Left forelimb (tissue), 1 donor: Measurements from ENCODE around the gene VRK2.
"Not testable (repeated sequence)": the region's sequence is repeated elsewhere in the genome, so short reads cannot be mapped to it uniquely, and the experiment has no call there.

Experiments
- DNase-seq: peaks from one replicate; pipeline ENCODE4 v3.0.0-alpha.2; 2018; ENCODE audit warnings: low spot score

The VRK2 gene

DNA sequence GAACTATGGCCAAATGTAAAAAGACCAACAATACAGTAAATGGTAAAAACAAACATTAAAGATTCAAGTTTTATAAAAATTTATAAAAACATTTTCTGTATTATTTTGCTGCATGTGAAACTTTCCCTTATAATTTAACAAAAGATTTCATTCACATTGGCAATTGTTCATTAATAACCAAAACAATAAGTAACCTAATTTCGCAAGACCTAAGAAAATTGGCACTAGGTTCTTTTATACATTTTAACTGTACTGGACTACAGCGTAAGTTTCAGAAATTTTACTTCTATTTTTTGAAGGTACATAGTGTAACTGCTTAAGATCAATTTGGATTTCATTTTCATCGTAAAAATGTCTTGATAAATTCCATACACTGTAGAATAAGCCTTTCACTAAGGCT lies 117.3 kb downstream of the VRK2 start:
- no peak for DNase-seq

DNA sequence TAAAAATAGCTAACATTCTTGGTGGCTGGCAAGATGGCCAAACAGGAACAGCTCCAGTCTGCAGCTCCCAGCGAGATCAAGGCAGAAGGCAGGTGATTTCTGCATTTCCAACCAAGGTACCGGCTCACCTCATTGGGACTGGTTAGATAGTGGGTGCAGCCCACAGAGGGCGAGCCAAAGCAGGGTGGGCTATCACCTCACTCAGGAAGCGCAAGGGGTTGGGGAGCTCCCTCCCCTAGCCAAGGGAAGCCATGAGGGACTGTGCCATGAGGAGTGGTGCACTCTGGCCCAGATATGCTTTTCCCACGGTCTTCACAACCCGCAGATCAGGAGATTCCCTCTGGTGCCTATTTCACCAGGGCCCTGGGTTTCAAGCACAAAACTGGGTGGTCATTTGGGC lies 121.5 kb downstream of the VRK2 start:
- DNase-seq: not testable (repeated sequence)

DNA sequence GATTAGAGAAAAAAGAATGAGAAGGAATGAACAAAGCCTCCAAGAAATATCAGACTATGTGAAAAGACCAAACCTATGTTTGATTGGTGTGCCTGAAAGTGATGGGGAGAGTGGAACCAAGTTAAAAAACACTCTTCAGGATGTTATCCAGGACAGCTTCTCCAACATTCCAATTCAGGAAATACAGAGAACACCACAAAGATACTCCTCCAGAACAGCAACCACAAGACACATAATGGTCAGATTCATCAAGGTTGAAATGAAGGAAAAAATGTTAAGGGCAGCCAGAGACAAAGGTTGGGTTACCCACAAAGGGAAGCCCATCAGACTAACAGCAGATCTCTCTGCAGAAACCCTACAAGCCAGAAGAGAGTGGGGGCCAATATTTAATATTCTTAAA lies 123.2 kb downstream of the VRK2 start:
- DNase-seq: not testable (repeated sequence)

DNA sequence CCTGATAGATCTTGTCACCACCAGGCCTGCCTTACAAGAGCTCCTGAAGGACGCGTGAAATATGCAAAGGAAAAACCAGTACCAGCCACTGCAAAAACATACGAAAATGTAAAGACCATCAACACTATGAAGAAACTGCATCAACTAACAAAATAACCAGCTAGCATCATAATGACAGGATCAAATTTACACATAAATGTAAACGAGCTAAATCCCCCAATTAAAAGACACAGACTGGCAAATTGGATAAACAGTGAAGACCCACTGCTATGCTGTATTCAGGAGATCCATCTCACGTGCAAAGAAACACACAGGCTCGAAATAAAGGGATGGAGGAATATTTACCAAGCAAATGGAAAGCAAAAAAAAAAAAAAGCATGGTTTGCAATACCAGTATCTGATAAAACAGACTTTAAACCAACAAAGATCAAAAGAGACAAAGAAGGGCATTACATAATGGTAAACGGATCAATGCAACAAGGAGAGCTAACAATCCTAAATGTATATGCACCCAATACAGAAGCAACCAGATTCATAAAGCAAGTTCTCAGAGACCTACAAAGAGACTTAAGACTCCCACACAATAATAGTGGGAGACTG lies 123.8 kb downstream of the VRK2 start:
- not testable (repeated sequence) for DNase-seq

DNA sequence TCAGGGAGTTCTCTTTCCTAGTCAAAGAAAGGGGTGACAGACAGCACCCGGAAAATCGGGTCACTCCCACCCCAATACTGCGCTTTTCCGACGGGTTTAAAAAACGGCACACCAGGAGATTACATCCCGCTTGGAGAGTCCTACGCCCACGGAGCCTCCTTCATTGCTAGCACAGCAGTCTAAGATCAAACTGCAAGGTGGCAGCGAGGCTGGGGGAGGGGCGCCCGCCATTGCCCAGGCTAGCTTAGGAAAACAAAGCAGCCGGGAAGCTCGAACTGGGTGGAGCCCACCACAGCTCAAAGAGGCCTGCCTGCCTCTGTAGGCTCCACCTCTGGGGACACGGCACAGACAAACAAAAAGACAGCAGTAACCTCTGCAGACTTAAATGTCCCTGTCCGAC lies 125.2 kb downstream of the VRK2 start:
- DNase-seq: not testable (repeated sequence)

DNA sequence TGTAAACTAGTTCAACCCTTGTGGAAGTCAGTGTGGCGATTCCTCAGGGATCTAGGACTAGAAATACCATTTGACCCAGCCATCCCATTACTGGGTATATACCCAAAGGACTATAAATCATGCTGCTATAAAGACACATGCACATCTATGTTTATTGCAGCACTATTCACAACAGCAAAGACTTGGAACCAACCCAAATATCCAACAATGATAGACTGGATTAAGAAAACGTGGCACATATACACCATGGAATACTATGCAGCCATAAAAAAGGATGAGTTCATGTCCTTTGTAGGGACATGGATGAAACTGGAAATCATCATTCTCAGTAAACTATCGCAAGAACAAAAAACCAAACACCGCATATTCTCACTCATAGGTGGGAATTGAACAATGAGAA lies 130.6 kb downstream of the VRK2 start:
- DNase-seq: not testable (repeated sequence)

DNA sequence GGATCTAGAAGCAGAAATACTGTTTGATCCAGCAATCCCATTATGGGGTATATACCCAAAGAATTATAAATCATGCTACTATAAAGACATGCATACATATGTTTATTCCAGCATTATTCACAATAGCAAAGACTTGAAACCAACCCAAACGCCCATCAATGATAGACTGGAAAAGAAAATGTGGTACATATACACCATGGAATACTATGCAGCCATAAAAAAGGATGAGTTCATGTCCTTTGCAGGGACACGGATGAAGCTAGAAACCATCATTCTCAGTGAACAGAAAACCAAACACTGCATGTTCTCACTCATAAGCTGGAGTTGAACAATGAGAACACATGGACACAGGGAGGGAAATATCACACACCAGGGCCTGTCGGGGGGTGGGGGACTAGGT lies 133.6 kb downstream of the VRK2 start:
- DNase-seq: not testable (repeated sequence)

DNA sequence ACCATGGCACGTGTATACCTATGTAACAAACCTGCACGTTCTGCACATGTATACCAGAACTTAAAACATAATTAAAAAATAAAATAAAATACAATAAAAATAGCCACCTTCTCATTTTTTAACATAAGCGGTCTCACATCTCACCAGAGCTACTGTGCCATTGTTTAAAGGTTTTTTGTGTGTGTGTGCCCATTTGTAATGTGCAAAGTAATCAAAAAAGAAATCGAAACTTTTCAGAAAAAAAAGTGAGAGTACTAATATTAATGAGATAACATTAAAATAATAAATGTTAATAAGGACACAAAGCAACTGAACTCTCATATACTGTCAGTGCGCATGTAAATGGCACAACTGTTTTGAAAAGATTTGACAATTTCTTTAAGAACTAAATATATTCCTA lies 134.0 kb downstream of the VRK2 start:
- DNase-seq: no peak

DNA sequence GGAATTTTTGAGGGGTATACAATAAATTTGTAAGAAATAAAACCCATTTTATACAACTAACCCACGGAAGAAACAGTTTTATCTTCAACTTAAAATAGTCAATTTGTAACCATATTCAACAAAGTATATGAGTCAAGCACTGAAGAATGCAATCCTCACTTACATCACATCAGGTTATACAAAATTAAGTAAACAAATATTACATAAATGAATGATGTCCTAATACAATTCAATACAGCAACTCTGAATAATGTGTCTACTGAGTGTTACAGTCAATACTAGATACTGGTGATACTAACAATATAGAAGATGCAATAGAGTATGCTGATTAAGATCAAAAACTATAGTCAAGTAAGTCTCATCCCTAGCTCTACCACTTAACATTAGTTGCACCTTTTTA lies 135.9 kb downstream of the VRK2 start:
- DNase-seq: no peak

DNA sequence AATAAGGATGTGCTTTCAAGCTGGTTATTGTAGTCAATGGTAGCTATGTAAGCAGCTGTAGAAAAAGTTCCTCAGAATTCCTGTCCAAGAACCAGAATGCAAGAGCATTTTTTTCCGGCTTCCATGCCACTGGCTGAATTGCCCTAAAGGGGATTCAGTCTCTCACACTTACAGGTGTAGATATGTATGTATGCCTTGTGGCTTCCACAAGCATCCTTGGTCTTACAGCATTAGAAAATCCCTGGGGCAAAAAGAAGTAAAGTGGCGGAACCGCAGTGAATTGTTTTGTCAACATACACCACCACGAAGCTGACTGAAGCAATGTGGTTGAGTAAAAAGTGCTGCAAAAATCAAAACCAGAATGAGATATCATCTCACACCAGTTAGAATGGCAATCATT lies 139.9 kb downstream of the VRK2 start:
- no peak for DNase-seq

DNA sequence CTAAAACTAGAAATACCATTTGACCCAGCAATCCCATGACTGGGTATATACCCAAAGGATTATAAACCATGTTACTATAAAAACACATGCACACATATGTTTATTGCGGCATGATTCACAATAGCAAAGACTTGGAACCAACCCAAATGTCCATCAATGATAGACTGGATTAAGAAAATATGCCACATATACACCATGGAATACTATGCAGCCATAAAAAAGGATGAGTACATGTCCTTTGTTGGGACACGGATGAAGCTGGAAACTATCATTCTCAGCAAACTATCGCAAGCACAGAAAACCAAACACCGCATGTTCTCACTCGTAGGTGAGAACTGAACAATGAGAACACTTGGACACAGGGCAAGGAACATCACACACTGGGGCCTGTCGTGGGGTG lies 140.4 kb downstream of the VRK2 start:
- DNase-seq: not testable (repeated sequence)

DNA sequence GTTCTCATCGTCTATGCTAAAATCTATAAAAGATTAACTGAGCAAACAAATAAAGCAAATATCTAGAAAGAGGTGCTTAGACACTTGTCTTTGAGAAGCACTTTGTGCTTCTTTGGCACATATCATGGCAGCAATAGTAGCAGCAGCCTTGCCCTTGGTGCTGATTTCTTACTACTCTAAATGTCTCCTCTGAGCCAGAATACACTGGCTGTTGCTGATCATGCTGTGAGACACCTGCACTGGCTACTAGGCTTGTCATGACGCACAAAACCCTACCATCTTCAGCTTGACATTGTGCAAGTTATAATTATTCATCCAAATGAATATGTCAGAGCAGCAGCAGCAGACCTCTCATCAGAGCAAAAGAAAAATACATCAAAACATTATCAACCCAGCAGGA lies 147.9 kb downstream of the VRK2 start:
- DNase-seq: no peak

DNA sequence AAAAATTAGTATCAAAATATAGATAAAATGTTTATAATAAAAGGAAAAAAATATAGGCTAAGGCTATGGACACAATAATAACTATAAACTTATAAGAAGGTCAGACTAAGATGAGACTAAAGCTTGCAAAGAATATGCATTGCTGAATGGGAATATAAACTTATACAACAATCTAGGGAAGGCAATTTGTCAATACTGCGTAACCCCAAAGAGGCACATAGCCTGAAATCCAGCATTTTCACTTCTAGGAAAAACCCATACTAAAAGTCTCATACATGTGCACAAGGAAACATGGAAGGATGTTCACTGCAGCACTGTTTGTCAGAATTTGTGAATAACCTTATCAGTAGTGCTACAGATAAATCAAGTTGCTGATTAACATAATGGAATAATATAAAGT lies 149.1 kb downstream of the VRK2 start:
- no peak for DNase-seq

DNA sequence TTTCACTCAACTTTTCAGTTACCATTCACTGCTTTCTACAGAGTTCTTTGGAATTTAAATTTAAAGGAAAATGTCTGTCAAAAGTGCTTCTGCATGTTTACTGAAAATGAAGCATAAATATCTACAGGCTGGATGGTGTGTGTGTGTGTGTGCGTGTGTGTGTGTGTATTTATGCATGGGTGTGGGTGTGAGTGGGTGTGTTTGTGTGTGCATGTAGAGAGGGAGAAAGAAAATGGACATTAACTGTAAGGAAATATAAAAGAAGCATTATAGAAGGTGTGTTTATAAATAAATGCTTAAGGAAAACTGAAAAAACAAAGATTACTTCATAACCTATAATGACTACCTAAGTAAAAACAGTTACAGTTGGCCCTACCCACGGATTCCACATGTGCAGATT lies 151.3 kb downstream of the VRK2 start:
- DNase-seq: no peak

DNA sequence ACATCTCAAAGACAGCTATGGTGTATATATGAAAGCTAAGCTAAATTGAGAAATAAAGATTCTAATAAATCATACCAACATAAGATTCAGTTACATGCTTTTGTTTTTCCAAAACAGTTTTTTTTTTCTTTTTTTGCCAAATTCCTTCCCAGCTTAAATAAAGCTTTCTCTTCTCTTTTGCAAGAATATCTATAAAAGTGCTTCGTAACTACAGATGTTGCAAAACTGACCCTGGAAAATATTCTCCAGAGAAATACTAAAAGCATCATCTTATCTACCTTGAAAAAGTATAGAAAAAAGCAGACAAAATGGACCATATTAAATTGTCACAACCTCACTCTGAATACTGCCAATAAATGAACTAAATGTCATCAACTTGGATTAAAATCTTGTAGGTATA lies 155.8 kb downstream of the VRK2 start:
- no peak for DNase-seq

DNA sequence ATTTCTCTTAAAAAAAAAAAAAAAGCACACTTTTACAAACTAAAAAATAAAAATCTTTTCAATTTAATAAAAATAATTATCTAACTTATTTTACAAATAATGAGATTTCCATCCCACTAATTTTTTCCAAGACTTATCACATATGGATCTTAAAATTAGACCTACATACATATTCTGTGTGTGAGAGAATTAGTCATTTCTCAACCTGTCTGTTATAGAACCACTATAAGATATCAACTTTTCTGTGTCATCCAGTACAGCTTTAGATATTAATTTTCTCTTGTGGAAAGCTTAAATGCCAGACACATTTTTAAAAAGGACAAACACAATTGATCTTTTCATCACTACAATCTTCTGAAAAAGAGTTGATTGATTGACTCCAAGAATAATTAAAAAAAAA lies 156.4 kb downstream of the VRK2 start:
- no peak for DNase-seq

DNA sequence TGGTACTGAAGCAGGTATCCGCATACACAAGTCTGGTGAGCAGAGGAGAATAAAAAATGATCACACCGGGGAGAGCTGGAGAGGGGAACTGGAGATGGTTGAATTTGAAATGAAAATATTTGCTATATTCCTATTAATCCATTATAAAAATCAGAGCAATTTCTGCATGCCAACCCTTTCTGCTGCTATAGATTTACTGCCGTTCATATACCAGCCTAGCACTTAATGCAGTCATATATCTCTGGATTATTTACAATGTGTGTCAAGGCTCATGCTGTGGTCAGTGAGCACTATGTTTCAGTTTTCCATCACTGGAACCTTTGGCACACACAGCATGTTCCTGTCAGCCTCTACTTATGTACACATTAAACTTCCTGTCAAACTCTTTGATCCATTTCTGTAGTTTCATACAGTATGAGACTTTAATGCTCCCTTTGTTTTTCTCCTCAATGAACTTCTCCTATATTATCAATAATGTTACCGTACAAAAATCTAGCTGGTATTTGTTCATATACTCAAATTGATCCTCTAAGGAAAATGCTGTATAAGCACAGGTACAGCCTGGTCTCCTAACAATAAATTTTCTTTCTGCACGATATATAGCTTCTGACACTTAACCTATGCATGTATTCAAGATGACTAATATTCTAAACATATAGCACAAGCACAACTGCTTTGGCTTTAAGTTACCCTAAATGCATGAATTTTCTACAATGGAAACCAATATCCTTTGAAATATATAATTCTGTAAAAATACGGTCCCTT lies 157.8 kb downstream of the VRK2 start:
- DNase-seq: no peak

DNA sequence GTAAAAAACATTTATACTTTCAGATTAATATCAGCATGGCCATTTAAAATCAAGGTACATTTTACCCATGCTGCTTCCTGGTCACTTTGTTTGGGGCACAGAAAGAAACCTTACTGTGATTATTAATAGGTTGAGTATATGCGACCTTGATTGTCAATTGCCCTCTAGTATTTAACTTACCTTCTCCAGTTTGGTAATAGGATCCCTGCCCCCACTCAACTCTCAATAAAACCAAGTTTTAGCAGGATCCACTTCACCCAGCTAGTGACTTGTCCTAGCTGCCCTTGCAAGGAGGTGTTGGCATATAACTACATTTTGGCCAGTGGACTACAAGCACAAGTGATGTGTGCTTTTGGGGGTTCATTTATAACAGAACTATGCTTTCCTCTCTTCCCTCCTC lies 160.2 kb downstream of the VRK2 start:
- DNase-seq: no peak

DNA sequence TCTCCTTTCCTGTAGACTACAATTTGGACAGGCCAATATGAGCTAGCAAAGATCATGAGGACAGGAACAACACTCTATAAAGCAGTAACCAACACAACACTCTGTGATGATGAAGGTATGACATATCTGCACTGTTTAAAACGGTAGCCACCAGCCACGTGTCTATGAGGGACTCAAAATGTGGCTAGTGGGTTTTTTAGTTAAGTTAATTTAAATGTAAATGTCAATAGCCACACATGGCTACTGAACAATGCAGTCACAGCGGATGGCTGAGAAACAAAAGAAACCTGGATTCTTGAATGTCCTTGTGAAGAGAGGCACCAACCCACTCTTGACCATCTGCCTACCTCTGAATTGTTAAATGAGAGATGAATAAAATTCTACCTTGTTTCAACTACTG lies 160.6 kb downstream of the VRK2 start:
- DNase-seq: no peak
